GM10266 (cell line): Measurements from ENCODE around the gene CARF.
"Not testable (repeated sequence)": the region's sequence is repeated elsewhere in the genome, so short reads cannot be mapped to it uniquely, and the experiment has no call there.

Experiments used
- DNase-seq: peaks from one replicate; pipeline ENCODE4 v3.0.0; 2012; ENCODE audit errors: extremely low spot score
- TF ChIP-seq, protein P1 (sequence below): IDR thresholded peaks from 2 replicates; pipeline ENCODE4 v1.5.1; 2012; ENCODE audit warnings: mild to moderate bottlenecking, low read depth; ENCODE audit not compliant: control insufficient read depth, insufficient read depth; ENCODE audit errors: missing control alignments

Gene CARF

DNA sequence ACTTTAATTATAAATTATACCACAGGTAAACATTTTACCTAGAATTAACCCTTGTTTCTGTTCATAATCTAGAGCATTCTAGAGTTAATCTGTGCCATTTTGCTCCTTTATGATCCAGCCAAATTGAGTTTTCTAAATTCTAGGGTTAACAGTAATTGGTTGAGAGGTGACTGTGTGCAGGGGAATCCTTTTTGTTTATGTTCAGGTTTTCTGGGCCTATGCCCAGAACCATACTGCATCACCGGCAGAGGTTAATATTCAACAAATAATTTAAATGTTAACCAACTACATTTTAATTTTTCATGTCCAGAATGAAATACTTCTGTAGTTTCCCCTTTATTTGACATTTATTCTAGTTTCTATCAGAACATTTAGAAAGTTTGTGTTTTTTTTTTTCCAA, 32.3 kb downstream of the CARF start:
- DNase-seq, result no peak
- TF ChIP-seq, protein P1, sequence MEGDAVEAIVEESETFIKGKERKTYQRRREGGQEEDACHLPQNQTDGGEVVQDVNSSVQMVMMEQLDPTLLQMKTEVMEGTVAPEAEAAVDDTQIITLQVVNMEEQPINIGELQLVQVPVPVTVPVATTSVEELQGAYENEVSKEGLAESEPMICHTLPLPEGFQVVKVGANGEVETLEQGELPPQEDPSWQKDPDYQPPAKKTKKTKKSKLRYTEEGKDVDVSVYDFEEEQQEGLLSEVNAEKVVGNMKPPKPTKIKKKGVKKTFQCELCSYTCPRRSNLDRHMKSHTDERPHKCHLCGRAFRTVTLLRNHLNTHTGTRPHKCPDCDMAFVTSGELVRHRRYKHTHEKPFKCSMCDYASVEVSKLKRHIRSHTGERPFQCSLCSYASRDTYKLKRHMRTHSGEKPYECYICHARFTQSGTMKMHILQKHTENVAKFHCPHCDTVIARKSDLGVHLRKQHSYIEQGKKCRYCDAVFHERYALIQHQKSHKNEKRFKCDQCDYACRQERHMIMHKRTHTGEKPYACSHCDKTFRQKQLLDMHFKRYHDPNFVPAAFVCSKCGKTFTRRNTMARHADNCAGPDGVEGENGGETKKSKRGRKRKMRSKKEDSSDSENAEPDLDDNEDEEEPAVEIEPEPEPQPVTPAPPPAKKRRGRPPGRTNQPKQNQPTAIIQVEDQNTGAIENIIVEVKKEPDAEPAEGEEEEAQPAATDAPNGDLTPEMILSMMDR, result no peak

DNA sequence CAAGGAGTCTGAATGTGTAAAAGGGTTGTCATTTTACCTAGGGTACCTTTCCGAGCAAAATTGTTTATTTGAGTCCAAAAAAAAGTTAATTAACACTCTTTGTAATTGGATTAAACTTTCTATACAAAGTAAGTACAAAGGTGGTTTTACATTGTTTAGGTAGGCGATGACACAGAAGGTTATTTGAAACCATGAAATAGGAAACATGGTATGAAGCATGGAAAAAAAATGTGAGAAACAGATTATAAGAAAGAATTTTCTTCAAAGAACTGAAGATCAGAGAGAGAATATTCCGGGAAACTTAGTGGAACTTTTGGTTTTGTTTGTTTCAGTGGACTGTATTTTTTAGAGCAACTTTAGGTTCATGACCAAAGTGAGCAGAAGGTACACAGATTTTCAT, 32.7 kb downstream of the CARF start:
- DNase-seq, result no peak
- TF ChIP-seq, protein P1, result no peak

DNA sequence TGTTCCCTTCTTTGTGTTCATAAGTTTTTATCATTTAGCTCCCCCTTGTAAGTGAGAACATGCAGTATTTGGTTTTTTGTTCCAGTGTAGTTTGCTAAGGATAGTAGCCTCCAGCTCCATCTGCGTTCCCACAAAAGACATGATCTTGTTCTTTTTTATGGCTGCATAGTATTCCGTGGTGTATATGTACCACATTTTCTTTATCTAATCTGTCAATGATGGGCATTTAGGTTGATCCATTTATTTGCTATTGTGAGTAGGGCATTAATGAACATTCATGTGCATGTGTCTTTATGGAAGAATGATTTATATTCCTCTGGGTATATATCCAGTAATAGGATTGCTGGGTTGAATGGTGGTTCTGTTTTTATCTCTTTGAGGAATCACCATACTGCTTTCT, 33.4 kb downstream of the CARF start:
- TF ChIP-seq, protein P1, result no peak

DNA sequence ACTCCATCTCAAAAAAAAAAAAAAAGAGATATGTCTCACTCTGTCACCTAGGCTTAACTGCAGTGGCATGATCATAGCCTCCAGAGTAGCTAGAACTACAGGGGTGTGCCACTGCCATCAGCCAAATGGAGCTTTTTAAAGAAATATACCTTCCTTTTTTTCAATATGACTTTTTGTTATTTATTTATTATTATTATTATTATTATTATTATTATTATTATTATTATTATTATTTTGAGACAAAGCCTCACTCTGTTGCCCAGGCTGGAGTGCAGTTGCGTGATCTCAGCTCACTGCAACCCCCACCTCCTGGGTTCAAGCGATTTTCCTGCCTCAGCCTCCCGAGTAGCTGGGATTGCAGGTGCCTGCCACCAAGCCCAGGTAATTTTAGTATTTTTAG, 37.3 kb downstream of the CARF start:
- DNase-seq, result not testable (repeated sequence)

More for the DNA sequence above, 33.4 kb downstream of the CARF start:
- DNase-seq, result no peak

DNA sequence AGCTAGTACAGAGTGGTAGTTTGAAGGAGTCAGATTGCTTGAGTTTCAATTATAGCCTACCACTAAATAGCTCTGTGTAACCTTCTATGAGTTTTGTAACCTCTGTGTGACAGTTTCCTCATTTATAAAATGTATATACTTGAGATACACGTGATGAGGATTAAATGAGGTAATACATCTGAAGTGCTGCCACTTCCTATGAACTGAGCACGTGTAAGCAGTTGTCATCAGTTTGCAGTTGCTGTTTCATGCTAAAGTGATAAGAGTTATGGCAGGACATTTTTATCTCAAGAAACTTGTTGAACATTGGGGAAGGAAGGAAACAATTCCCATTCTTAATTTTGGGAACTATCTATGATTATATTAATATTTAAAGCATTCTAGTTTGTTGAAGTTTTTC, 38.5 kb downstream of the CARF start:
- TF ChIP-seq, protein P1, result no peak
- no peak for DNase-seq

DNA sequence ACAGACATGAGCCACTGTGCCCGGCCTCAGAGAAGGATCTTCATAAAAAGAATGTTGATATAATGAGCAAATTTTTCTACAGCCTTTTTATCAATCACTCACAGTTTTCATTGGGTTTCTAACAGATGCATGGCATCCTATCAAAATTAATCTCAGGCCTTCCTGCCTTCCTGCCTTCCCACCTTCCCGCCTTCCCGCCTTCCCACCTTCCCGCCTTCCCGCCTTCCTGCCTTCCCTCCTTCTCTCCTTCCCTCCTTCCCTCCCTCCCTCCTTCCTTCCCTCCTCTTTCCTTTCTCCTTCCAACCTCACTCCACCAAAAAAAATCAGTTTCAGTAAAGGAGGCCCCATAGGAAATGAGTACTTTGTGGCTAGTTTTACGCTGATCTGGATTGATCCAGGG, 48.4 kb downstream of the CARF start:
- no peak for DNase-seq
- TF ChIP-seq, protein P1, result no peak

DNA sequence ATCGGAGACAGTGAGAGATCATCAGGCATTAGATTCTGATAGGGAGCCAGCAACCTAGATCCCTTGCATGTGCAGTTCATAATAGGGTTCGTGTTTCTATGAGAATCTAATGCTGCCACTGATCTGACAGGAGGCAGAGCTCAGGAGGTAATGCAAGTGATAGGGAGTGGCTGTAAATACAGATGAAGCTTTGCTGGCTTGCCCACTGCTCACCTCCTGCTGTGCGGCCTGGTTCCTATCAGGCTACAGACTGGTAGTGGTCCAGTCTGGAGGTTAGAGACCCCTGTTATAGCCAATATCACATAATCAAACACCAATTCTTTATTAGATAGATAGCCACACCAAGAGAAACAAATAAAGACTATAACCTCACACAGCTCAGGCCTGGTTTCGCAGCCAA, 51.6 kb downstream of the CARF start:
- TF ChIP-seq, protein P1, result no peak
- DNase-seq, result no peak

DNA sequence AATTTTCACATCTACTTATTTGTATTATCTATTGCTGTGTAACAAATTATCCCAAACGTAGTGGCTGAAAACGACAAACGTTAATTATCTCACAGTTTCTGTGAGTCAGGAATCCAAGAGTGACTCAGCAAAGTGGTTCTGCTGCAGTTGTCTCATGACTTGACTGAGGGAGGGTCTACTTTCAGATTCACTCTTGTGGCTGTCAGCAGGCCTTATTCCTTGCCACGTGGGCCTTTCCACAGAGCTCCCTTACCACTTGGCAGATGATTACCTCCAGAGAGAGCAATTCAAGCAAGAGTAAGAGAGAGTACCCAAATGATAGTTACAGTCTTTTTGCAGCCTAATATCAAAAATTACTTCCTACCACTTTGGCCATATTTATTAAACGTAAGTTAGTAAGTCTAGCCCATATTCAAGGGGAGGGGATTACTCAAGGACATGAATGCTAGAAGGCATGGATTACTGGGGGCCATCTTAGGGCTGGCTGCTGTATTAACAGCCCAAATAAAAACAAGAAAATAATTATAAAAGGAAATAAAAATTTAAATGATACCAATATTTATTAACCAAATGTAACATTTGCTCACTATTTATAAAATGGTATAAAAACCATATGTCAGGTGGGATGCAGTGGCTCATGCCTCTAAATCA, 53.9 kb downstream of the CARF start:
- TF ChIP-seq, protein P1, result no peak
- peak; percentile 22 for DNase-seq

DNA sequence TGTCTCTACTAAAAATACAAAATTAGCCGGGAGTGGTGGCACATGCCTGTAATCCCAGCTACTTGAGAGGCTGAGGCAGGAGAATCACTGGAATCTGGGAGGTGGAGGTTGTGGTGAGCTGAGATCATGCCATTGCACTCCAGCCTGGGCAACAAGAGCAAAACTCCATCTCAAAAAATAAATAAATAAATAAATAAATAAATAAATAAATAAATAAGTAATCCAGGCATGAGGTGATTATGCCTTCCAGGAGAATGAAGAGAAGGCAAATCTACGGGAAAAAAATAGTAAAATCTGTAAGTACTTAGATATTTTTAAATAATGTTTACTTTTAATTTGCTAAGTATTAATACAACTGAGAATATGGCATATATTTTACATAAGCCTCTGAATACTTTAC, 57.3 kb downstream of the CARF start:
- DNase-seq, result not testable (repeated sequence)
